ENCODE data around the gene RNF168. TPM values are rescaled to one million over a fixed set of nuclear protein-coding genes. Genes with fewer than 3 reads are reported as not detected.
A peak's percentile ranks its signal among the peaks of the same experiment; 100 is the strongest.
"Not testable (repeated sequence)": the region's sequence is repeated elsewhere in the genome, so short reads cannot be mapped to it uniquely, and the experiment has no call there.

Gene RNF168, protein sequence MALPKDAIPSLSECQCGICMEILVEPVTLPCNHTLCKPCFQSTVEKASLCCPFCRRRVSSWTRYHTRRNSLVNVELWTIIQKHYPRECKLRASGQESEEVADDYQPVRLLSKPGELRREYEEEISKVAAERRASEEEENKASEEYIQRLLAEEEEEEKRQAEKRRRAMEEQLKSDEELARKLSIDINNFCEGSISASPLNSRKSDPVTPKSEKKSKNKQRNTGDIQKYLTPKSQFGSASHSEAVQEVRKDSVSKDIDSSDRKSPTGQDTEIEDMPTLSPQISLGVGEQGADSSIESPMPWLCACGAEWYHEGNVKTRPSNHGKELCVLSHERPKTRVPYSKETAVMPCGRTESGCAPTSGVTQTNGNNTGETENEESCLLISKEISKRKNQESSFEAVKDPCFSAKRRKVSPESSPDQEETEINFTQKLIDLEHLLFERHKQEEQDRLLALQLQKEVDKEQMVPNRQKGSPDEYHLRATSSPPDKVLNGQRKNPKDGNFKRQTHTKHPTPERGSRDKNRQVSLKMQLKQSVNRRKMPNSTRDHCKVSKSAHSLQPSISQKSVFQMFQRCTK
- total RNA-seq (10 to 100 TPM; 26.1 to 27.4 TPM), total RNA-seq (32.1 to 349 (median 162) reads per million in 172 experiments)
- 14.9 TPM for polyA plus RNA-seq (2013, experiment 1 of 2)
- polyA plus RNA-seq (2013, experiment 2 of 2): 17.7 TPM

DNA sequence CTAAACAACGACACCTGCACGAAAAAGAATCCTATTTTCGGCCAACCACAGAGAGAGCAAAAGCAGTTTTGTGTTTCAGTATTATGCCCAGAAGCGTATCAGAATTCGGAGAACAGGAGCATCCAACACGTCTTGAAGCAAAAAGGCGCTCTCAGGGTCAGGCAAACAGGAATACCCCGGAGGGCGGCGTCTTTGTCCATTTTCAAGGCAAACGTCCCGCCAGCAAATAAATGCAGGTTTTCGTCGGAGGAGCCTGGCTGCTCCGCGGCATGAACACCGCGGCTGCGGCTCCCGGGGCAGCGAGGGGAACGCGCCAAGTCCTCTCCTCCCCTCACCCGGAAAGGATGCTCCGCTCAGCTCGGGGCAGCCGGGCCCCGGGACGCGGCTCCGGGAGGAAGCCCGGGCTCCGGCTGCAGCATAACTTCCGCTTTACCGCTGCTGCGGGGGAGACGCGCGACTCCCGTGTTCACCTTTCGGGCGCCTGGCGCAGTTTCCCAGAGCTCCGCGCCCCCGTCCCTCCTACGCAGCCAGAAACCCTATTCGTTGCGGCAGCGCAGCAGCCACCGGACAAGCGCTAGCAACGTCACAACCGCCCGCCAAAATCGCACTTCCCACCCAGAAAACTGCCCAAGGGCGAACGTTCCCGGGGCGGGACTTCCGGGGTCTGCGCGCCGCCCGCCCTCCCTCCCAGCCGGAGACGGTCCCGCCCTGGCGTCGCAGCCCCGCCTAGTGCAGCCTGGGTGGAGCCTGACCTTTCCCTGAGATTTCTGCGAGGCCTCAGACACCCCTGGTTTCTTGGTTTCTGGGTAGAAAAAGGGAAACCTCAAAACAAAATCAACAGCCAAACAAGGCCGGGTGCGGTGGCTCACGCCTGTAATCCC is at the start of gene RNF168:
Gene RNF168, minus strand, starts transcription at position 573 of the 881 bp plus-strand sequence. CDS start 595 bp downstream, outside the sequence.
- H3K27me3 ChIP-seq (ENCODE audit: control insufficient read depth in 1 of 2, insufficient read depth in 2 of 2, low read length in 2 of 2): no peaks in the 10 kb centered on the region
- peaks cover 27% of the 10 kb centered on the region for H3K4me1 ChIP-seq (ENCODE audit: insufficient read depth, low read length)
- H3K9me3 Mint-ChIP-seq: peaks cover 6% of the 10 kb centered on the region
- H3K9me3 ChIP-seq (ENCODE audit: control insufficient read depth in 1 of 2, insufficient read depth in 1 of 2, low read length in 2 of 2): peaks cover 0 to 4% of the 10 kb centered on the region in 2 experiments
- ATAC-seq (ENCODE audit: poor library complexity) (peak; percentile 69), DNase-seq (peak; percentile 71 to 95 (median 90))
- intact Hi-C loops (cut with DNase I, micrococcal nuclease): loop anchor here (2.0 to 10.0 kb wide), 3 partner anchors 65 to 429 kb away; partner anchors contain the start of genes FBXO45 (in 2 of the 2), UBXN7 (in 2 of the 2) and WDR53 (in 2 of the 2)
- peaks cover 6% of the 10 kb centered on the region for H3K36me3 ChIP-seq (ENCODE audit: insufficient read depth, low read length)
- TF ChIP-seq CTCF (IDR thresholded peaks at IDR 0.05): no peak
- no peaks in the 10 kb centered on the region for H3K27me3 Mint-ChIP-seq
- H3K4me3 Mint-ChIP-seq: peak within 1 kb of the TSS; percentile 99
- ChIA-PET POLR2A (interaction anchor here (0.7 to 4.0 kb wide), 10 partner anchors 13 to 439 kb away, joined by 3 to 29 read pairs (median 5); partner anchors contain the start of genes DYNLT2B, FBXO45, NCBP2 and UBXN7), CTCF (interaction anchor here (1.4 to 2.0 kb wide), 3 partner anchors 17 to 25 kb away, joined by 4 to 6 read pairs (median 4); no protein-coding TSS in a partner anchor)
- peak within 1 kb of the TSS; percentile 85 to 86 for H3K27ac ChIP-seq (ENCODE audit: low read depth in 1 of 2, low read length in 2 of 2)
- H3K4me3 ChIP-seq (ENCODE audit: low read length): peak within 1 kb of the TSS; percentile 100
- H3K36me3 Mint-ChIP-seq (ENCODE audit: low read depth): peaks cover 44% of the 10 kb centered on the region
- H3K27ac Mint-ChIP-seq: peak within 1 kb of the TSS; percentile 96
- peaks cover 40% of the 10 kb centered on the region for H3K4me1 Mint-ChIP-seq (ENCODE audit: low read depth)

GRCh38 chr3:196552253-196552652 is 48.7 kb upstream of the RNF168 start:
- TF ChIP-seq CTCF (IDR thresholded peaks at IDR 0.05): no peak
- POLR2A ChIA-PET: no interaction called here
- H3K36me3 Mint-ChIP-seq (ENCODE audit: low read depth): peaks cover 27% of the 10 kb centered on the region
- H3K27me3 Mint-ChIP-seq: no peaks in the 10 kb centered on the region
- ATAC-seq (ENCODE audit: poor library complexity): no peak
- H3K4me1 ChIP-seq (ENCODE audit: insufficient read depth, low read length): no peaks in the 10 kb centered on the region
- no peak overlapping the region for H3K27ac Mint-ChIP-seq
- H3K9me3 Mint-ChIP-seq: peaks cover 11% of the 10 kb centered on the region
- H3K9me3 ChIP-seq (ENCODE audit: control insufficient read depth in 1 of 2, insufficient read depth in 1 of 2, low read length in 2 of 2): peaks cover 0 to 12% of the 10 kb centered on the region in 2 experiments
- peaks cover 10% of the 10 kb centered on the region for H3K36me3 ChIP-seq (ENCODE audit: insufficient read depth, low read length)
- DNase-seq: no peak
- no peaks in the 10 kb centered on the region for H3K27me3 ChIP-seq (ENCODE audit: control insufficient read depth in 1 of 2, insufficient read depth in 2 of 2, low read length in 2 of 2)
- intact Hi-C loops (cut with DNase I, micrococcal nuclease): no loop called here
- H3K4me3 Mint-ChIP-seq: no peak overlapping the region
- H3K4me1 Mint-ChIP-seq (ENCODE audit: low read depth): peaks cover 4% of the 10 kb centered on the region
- CTCF ChIA-PET: no interaction called here
- H3K4me3 ChIP-seq (ENCODE audit: low read length): no peak overlapping the region
- no peak overlapping the region for H3K27ac ChIP-seq (ENCODE audit: low read depth in 1 of 2, low read length in 2 of 2)

GRCh38 chr3:196550172-196550571 is 46.6 kb upstream of the RNF168 start:
- H3K4me3 ChIP-seq (ENCODE audit: low read length); H3K36me3 ChIP-seq (ENCODE audit: insufficient read depth, low read length); ATAC-seq (ENCODE audit: poor library complexity); H3K4me1 Mint-ChIP-seq (ENCODE audit: low read depth); H3K4me3 Mint-ChIP-seq; H3K27ac ChIP-seq (ENCODE audit: low read depth in 1 of 2, low read length in 2 of 2); intact Hi-C loops (cut with DNase I, micrococcal nuclease); POLR2A ChIA-PET; H3K27me3 Mint-ChIP-seq; H3K27me3 ChIP-seq (ENCODE audit: control insufficient read depth in 1 of 2, insufficient read depth in 2 of 2, low read length in 2 of 2); H3K27ac Mint-ChIP-seq; H3K4me1 ChIP-seq (ENCODE audit: insufficient read depth, low read length); DNase-seq; CTCF ChIA-PET: not testable (repeated sequence)
- Mint-ChIP-seq H3K9me3 (peaks cover 11% of the 10 kb centered on the region), H3K36me3 (ENCODE audit: low read depth) (peaks cover 17% of the 10 kb centered on the region)
- H3K9me3 ChIP-seq (ENCODE audit: control insufficient read depth in 1 of 2, insufficient read depth in 1 of 2, low read length in 2 of 2): peaks cover 0 to 12% of the 10 kb centered on the region in 2 experiments

DNA sequence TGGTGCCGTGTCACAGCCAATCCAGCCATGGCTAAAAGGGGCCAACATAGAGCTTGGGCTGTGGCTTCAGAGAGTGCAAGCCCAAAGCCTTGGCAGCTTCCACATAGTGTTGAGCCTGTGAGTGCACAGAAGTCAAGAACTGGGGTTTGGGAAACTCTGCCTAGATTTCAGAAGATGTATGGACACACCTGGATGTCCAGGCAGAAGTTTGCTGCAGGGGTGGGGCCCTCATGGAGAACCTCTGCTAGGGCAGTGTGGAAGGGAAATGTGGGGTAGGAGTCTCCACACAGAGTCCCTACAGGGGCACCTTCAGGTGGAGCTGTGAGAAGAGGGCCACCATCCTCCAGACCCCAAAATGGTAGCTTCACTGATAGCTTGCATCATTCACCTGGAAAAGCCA is 45.7 kb upstream of the RNF168 start:
- POLR2A ChIA-PET; H3K27me3 Mint-ChIP-seq; H3K4me1 ChIP-seq (ENCODE audit: insufficient read depth, low read length); H3K36me3 Mint-ChIP-seq (ENCODE audit: low read depth); H3K27ac Mint-ChIP-seq; intact Hi-C loops (cut with DNase I, micrococcal nuclease); H3K4me3 ChIP-seq (ENCODE audit: low read length); DNase-seq; H3K4me3 Mint-ChIP-seq; H3K4me1 Mint-ChIP-seq (ENCODE audit: low read depth); H3K27me3 ChIP-seq (ENCODE audit: control insufficient read depth in 1 of 2, insufficient read depth in 2 of 2, low read length in 2 of 2); ATAC-seq (ENCODE audit: poor library complexity); CTCF ChIA-PET; H3K27ac ChIP-seq (ENCODE audit: low read depth in 1 of 2, low read length in 2 of 2); H3K36me3 ChIP-seq (ENCODE audit: insufficient read depth, low read length): not testable (repeated sequence)
- peaks cover 11% of the 10 kb centered on the region for H3K9me3 Mint-ChIP-seq
- peaks cover 0 to 12% of the 10 kb centered on the region in 2 experiments for H3K9me3 ChIP-seq (ENCODE audit: control insufficient read depth in 1 of 2, insufficient read depth in 1 of 2, low read length in 2 of 2)

Measured in CD4-positive, alpha-beta T cell (primary cell).